Measurements from ENCODE around the gene PPM1L.

Gene PPM1L

GRCh38 chr3:160879859-160880258, 123.8 kb downstream of the PPM1L start:
- Histone ChIP-seq H3K4me3 (IDR thresholded peaks at IDR 0.05; ENCODE audit: insufficient read depth, low read depth, low read length) (no peak overlapping the region), H3K4me2 (peak overlapping the region; percentile 1; the same call in 1 of the 2 replicates), H3K27ac (no peak overlapping the region), H3K79me2 (ENCODE audit: insufficient read depth, low read depth) (peaks cover 5% of the 10 kb centered on the region; the same call in 1 of the 2 replicates), H4K20me1 (ENCODE audit: insufficient read depth) (no peaks in the 10 kb centered on the region), H2AFZ (ENCODE audit: low read depth) (no peak overlapping the region), H3K36me3 (ENCODE audit: insufficient read depth) (no peaks in the 10 kb centered on the region), H3K27me3 (ENCODE audit: insufficient read depth, low read depth) (no peaks in the 10 kb centered on the region), H3K9ac (no peak overlapping the region), H3K4me1 (ENCODE audit: low read depth, poor library complexity, severe bottlenecking) (peaks cover 52% of the 10 kb centered on the region)
- no peak for TF ChIP-seq CTCF (conservative IDR thresholded peaks at IDR 0.05; ENCODE audit: low read depth, low read length)

- Histone ChIP-seq H3K4me1 (ENCODE audit: low read depth, poor library complexity, severe bottlenecking) (peaks cover 84% of the 10 kb centered on the region), H3K4me2 (no peak overlapping the region), H3K36me3 (ENCODE audit: insufficient read depth) (no peaks in the 10 kb centered on the region), H3K9ac (no peak overlapping the region), H4K20me1 (ENCODE audit: insufficient read depth) (no peaks in the 10 kb centered on the region), H3K79me2 (ENCODE audit: insufficient read depth, low read depth) (no peaks in the 10 kb centered on the region; the same call in 1 of the 2 replicates), H3K27me3 (ENCODE audit: insufficient read depth, low read depth) (no peaks in the 10 kb centered on the region), H3K27ac (no peak overlapping the region), H3K4me3 (IDR thresholded peaks at IDR 0.05; ENCODE audit: insufficient read depth, low read depth, low read length) (no peak overlapping the region), H2AFZ (ENCODE audit: low read depth) (no peak overlapping the region)
- TF ChIP-seq CTCF (conservative IDR thresholded peaks at IDR 0.05; ENCODE audit: low read depth, low read length) = 0 out of 2 replicates have a peak, but pooled peaks have one; percentile 20
Measured at GRCh38 chr3:160883373-160883772, 127.3 kb downstream of the PPM1L start.

GRCh38 chr3:160885791-160886286, 129.8 kb downstream of the PPM1L start:
- Histone ChIP-seq H3K4me3 (IDR thresholded peaks at IDR 0.05; ENCODE audit: insufficient read depth, low read depth, low read length) (peak overlapping the region; percentile 93), H3K79me2 (ENCODE audit: insufficient read depth, low read depth) (no peaks in the 10 kb centered on the region; the same call in 1 of the 2 replicates), H2AFZ (ENCODE audit: low read depth) (peak overlapping the region; percentile 36; the same call in 1 of the 2 replicates), H4K20me1 (ENCODE audit: insufficient read depth) (no peaks in the 10 kb centered on the region), H3K9ac (peak overlapping the region; percentile 63), H3K27ac (peak overlapping the region; percentile 83), H3K4me1 (ENCODE audit: low read depth, poor library complexity, severe bottlenecking) (peaks cover 71% of the 10 kb centered on the region), H3K27me3 (ENCODE audit: insufficient read depth, low read depth) (no peaks in the 10 kb centered on the region), H3K4me2 (peak overlapping the region; percentile 98), H3K36me3 (ENCODE audit: insufficient read depth) (no peaks in the 10 kb centered on the region)
- TF ChIP-seq CTCF (conservative IDR thresholded peaks at IDR 0.05; ENCODE audit: low read depth, low read length) = no peak

- Histone ChIP-seq H3K36me3 (ENCODE audit: insufficient read depth) (no peaks in the 10 kb centered on the region), H3K4me1 (ENCODE audit: low read depth, poor library complexity, severe bottlenecking) (peaks cover 70% of the 10 kb centered on the region), H4K20me1 (ENCODE audit: insufficient read depth) (no peaks in the 10 kb centered on the region), H3K27ac (peak overlapping the region; percentile 83), H3K9ac (peak overlapping the region; percentile 63), H3K27me3 (ENCODE audit: insufficient read depth, low read depth) (no peaks in the 10 kb centered on the region), H3K79me2 (ENCODE audit: insufficient read depth, low read depth) (no peaks in the 10 kb centered on the region; the same call in 1 of the 2 replicates), H3K4me3 (IDR thresholded peaks at IDR 0.05; ENCODE audit: insufficient read depth, low read depth, low read length) (peak overlapping the region; percentile 89), H3K4me2 (peak overlapping the region; percentile 98), H2AFZ (ENCODE audit: low read depth) (peak overlapping the region; percentile 36; the same call in 1 of the 2 replicates)
- TF ChIP-seq CTCF (conservative IDR thresholded peaks at IDR 0.05; ENCODE audit: low read depth, low read length) = no peak
Measured at GRCh38 chr3:160886421-160886820, 130.4 kb downstream of the PPM1L start.

Data from KMS-11 (cell line).